Breast epithelium (tissue), 3 donors: ENCODE measurements around the gene CPNE5.

Source experiments
- CTCF ChIP-seq, 3 donors: fragments of 450-650 bp; IDR thresholded peaks; one replicate each; pipeline ENCODE4 v1.5.1; 2016 to 2017; ENCODE audit warnings: antibody characterized with exemption in 3 of 3, mild to moderate bottlenecking in 3 of 3, moderate library complexity in 3 of 3
- POLR2A ChIP-seq: fragments of 450-650 bp; IDR thresholded peaks from one replicate; pipeline ENCODE4 v1.6.1; 2016; ENCODE audit warnings: antibody characterized with exemption, mild to moderate bottlenecking, moderate library complexity

GRCh38 chr6:36825994-36826393 is 13.2 kb downstream of the CPNE5 start:
- TF ChIP-seq CTCF (IDR thresholded peaks at IDR 0.05), result no peak
- no peak for TF ChIP-seq POLR2A
